ENCODE measurements around the gene PCBP4.

DNA sequence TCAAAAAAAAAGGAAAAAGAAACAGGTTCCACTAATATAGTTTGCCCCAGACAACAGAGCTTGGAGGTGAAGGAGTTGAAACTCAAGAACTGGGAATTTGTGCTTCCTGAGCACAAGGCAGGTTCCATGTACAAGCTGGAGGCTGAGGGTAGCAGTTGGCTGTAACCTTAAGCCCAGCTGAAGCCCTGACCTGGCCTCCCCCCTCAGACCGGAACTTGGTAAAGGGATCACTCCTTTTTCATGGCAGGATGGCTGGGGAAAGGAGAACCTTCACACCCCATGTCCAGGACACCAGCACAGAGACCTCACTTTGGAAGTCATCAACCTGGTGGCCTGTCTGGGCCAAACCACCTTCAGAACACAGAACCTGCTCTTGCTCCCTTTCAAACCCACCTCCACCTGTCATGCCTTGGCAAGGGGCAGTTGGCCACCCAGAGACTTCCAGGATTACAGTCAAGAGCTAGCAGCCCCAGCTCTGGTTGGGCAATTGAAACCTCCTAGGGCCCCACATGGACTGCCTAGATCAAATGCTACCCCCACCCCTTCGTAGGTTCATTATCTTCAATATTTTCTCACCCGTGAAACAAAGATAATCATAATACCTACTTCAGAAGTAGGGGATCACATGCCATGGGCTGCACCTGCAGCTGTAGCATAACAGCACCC lies 24.9 kb upstream of the PCBP4 start:
- TF ChIP-seq, protein P1, sequence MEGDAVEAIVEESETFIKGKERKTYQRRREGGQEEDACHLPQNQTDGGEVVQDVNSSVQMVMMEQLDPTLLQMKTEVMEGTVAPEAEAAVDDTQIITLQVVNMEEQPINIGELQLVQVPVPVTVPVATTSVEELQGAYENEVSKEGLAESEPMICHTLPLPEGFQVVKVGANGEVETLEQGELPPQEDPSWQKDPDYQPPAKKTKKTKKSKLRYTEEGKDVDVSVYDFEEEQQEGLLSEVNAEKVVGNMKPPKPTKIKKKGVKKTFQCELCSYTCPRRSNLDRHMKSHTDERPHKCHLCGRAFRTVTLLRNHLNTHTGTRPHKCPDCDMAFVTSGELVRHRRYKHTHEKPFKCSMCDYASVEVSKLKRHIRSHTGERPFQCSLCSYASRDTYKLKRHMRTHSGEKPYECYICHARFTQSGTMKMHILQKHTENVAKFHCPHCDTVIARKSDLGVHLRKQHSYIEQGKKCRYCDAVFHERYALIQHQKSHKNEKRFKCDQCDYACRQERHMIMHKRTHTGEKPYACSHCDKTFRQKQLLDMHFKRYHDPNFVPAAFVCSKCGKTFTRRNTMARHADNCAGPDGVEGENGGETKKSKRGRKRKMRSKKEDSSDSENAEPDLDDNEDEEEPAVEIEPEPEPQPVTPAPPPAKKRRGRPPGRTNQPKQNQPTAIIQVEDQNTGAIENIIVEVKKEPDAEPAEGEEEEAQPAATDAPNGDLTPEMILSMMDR (IDR thresholded peaks at IDR 0.05), result no peak
- TF ChIP-seq EZH2 (IDR thresholded peaks at IDR 0.05), result no peak
- no peak for TF ChIP-seq EZH2phosphoT487 (IDR thresholded peaks at IDR 0.05)

Data from neural progenitor cell (in vitro differentiated cells).